Skeletal muscle satellite cell (primary cell): ENCODE data around the gene EIF2B2.
"Not testable (repeated sequence)": the region's sequence is repeated elsewhere in the genome, so short reads cannot be mapped to it uniquely, and the experiment has no call there.

ENCODE experiments used
- H3K27me3 ChIP-seq: 2 replicates; pipeline ENCODE4 v1.7.0; 2013; ENCODE audit warnings: low read length; ENCODE audit not compliant: control insufficient read depth, insufficient read depth
- H3K36me3 ChIP-seq: 2 replicates; pipeline ENCODE4 v1.7.0; 2013; ENCODE audit warnings: mild to moderate bottlenecking, control low read depth, low read length; ENCODE audit not compliant: insufficient read depth
- H3K4me1 ChIP-seq: 2 replicates; pipeline ENCODE4 v1.7.0; 2013; ENCODE audit warnings: low read length; ENCODE audit not compliant: control insufficient read depth, insufficient read depth
- H3K4me2 ChIP-seq: 2 replicates; pipeline ENCODE4 v1.7.0; 2013; ENCODE audit warnings: mild to moderate bottlenecking, low read length
- H3K4me3 ChIP-seq: 2 replicates; pipeline ENCODE4 v1.7.0; 2013; ENCODE audit warnings: low read length
- H3K9ac ChIP-seq: 2 replicates; pipeline ENCODE4 v1.7.0; 2013; ENCODE audit warnings: mild to moderate bottlenecking, low read depth, low read length, moderate library complexity
- H3K9me3 ChIP-seq: replicated peaks from 2 replicates; pipeline ENCODE4 v1.7.0; 2013; ENCODE audit warnings: mild to moderate bottlenecking, control low read depth, low read length

The EIF2B2 gene

GRCh38 chr14:74981833-74982232, 20.9 kb upstream of the EIF2B2 start:
- H3K9me3 ChIP-seq: no peaks in the 10 kb centered on the region
- no peaks in the 10 kb centered on the region for H3K36me3 ChIP-seq
- H3K4me1 ChIP-seq: peaks cover 66% of the 10 kb centered on the region
- H3K27me3 ChIP-seq: no peaks in the 10 kb centered on the region
- peak overlapping the region; percentile 71 for H3K4me2 ChIP-seq
- H3K9ac ChIP-seq: peak overlapping the region; percentile 70
- no peak overlapping the region for H3K4me3 ChIP-seq

- Histone ChIP-seq H3K4me2 (no peak overlapping the region), H3K9me3 (no peaks in the 10 kb centered on the region), H3K36me3 (no peaks in the 10 kb centered on the region), H3K9ac (peak overlapping the region; percentile 70), H3K4me1 (peaks cover 68% of the 10 kb centered on the region), H3K4me3 (no peak overlapping the region), H3K27me3 (no peaks in the 10 kb centered on the region)
Measured at GRCh38 chr14:74982661-74983060, 20.1 kb upstream of the EIF2B2 start.

- Histone ChIP-seq H3K36me3 (no peaks in the 10 kb centered on the region), H3K4me2 (no peak overlapping the region), H3K9ac (no peak overlapping the region), H3K27me3 (no peaks in the 10 kb centered on the region), H3K9me3 (no peaks in the 10 kb centered on the region), H3K4me3 (no peak overlapping the region), H3K4me1 (peaks cover 67% of the 10 kb centered on the region)
Measured at GRCh38 chr14:74983343-74983742, 19.4 kb upstream of the EIF2B2 start.

DNA sequence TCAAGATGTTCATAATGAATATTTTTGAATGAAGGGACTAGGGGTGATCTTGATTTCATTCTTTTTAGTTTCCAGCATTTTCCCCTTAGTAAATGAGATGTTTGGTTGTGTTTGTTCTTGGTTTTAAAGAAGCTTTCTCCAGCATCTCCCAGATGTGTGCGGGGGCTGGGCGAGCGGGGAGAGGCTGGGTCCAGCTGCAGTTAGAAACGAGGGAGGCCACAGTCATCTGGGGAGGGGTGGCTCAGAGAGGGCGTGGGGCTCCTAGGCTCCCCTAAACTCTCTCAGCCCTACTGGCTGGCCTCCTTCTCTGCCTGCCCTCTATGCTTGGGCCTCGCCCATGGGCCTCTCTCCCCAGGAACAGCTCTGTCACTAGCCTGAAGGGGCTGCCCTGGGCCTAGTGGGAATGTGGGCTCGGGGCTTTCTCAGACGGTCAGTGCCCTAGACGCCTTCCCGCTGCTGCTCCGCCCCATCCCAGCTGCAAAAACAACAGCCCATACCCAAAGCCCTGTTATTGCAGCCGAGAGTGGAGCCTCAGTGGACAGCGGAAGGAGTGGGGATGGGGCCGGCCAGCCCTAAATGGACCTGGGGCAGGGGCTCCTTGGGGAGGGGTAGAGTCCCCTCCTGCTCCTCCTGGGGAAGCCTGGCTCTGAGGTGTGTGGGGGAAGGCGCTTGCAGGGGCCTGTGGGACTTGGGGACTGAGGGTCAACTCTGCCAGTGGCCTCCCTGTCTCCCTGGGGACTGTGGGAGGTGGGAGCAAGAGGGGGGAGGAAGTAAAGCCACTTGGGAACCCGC, 18.3 kb upstream of the EIF2B2 start:
- Histone ChIP-seq H3K9me3 (no peaks in the 10 kb centered on the region), H3K27me3 (no peaks in the 10 kb centered on the region), H3K4me3 (no peak overlapping the region), H3K4me1 (peaks cover 64% of the 10 kb centered on the region), H3K36me3 (no peaks in the 10 kb centered on the region), H3K4me2 (no peak overlapping the region), H3K9ac (no peak overlapping the region)

DNA sequence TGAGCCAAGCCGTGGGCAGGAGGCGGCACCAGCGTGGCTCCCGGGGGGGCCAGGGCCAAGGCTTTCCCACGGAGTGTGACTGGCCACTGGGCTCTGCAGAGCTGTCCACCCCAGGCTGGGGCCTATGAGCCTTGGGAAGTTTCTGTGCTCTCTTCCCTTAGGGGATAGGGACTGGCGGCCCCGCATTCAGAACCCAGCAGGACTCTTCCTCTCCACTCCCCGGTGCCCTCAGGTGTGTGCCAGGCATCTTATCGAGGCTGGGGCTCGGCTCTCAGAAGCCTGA, 17.8 kb upstream of the EIF2B2 start:
- Histone ChIP-seq H3K4me1 (peaks cover 59% of the 10 kb centered on the region), H3K4me3 (no peak overlapping the region), H3K9ac (no peak overlapping the region)

DNA sequence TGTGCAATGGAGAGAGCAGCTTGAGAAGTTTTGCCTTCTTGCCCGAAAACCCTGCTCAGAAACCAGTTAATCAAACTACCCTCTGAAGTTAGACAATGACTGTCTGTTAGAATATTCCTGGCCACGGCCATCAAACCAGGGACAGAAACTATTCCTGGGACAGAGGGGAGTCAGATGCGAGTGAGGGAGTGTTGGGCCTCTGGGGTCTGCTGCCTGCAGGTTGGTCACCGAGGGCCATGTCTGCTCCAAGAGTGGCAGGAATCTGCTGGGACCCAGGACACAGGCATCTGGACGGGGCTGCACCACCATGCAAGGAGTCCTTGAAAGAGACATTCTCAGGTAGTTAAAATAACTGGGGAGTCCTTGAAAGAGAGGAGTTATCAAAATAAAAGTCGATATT, 16.9 kb upstream of the EIF2B2 start:
- Histone ChIP-seq H3K9ac (no peak overlapping the region), H3K36me3 (no peaks in the 10 kb centered on the region), H3K4me3 (no peak overlapping the region), H3K27me3 (no peaks in the 10 kb centered on the region), H3K4me1 (peaks cover 50% of the 10 kb centered on the region), H3K9me3 (no peaks in the 10 kb centered on the region), H3K4me2 (no peak overlapping the region)

More for the DNA sequence above, 17.8 kb upstream of the EIF2B2 start:
- Histone ChIP-seq H3K9me3 (no peaks in the 10 kb centered on the region), H3K36me3 (no peaks in the 10 kb centered on the region), H3K27me3 (no peaks in the 10 kb centered on the region), H3K4me2 (no peak overlapping the region)

GRCh38 chr14:74988131-74988530, 14.6 kb upstream of the EIF2B2 start:
- Histone ChIP-seq H3K9me3 (no peaks in the 10 kb centered on the region), H3K27me3 (no peaks in the 10 kb centered on the region), H3K4me2 (peak overlapping the region; percentile 1), H3K36me3 (no peaks in the 10 kb centered on the region), H3K4me3 (no peak overlapping the region), H3K4me1 (peaks cover 32% of the 10 kb centered on the region), H3K9ac (peak overlapping the region; percentile 22)

- H3K4me3 ChIP-seq: no peak overlapping the region
- H3K4me1 ChIP-seq: peaks cover 27% of the 10 kb centered on the region
- H3K9me3 ChIP-seq: no peaks in the 10 kb centered on the region
- peak overlapping the region; percentile 7 for H3K9ac ChIP-seq
- no peaks in the 10 kb centered on the region for H3K36me3 ChIP-seq
- no peaks in the 10 kb centered on the region for H3K27me3 ChIP-seq
- H3K4me2 ChIP-seq: no peak overlapping the region
Measured at GRCh38 chr14:74988993-74989392, 13.7 kb upstream of the EIF2B2 start.

DNA sequence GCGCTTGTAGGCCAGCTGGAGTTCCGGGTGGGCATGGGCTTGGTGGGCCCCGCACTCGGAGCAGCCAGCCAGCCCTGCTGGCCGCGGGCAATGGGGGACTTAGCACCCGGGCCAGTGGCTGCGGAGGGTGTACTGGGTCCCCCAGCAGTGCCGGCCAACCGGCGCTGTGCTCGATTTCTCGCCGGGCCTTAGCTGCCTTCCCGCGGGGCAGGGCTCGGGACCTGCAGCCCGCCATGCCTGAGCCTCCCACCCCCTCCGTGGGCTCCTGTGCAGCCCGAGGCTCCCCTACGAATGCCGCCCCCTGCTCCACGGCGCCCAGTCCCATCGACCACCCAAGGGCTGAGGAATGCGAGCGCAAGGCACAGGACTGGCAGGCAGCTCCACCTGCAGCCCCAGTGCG, 8.5 kb upstream of the EIF2B2 start:
- H3K4me1 ChIP-seq, H3K4me2 ChIP-seq, H3K9ac ChIP-seq, H3K9me3 ChIP-seq, H3K27me3 ChIP-seq, H3K36me3 ChIP-seq, H3K4me3 ChIP-seq: not testable (repeated sequence)

DNA sequence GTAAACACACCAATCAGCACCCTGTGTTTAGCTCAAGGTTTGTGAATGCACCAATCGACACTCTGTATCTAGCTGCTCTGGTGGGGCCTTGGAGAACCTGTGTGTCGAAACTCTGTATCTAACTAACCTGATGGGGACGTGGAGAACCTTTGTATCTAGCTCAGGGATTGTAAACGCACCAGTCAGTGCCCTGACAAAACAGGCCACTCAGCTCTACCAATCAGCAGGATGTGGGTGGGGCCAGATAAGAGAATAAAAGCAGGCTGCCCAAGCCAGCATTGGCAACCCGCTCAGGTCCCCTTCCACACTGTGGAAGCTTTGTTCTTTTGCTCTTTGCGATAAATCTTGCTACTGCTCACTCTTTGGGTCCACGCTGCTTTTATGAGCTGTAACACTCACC, 6.9 kb upstream of the EIF2B2 start:
- H3K36me3 ChIP-seq, H3K27me3 ChIP-seq, H3K4me2 ChIP-seq, H3K9ac ChIP-seq, H3K4me1 ChIP-seq, H3K9me3 ChIP-seq, H3K4me3 ChIP-seq: not testable (repeated sequence)

GRCh38 chr14:75001261-75001660, 1.5 kb upstream of the EIF2B2 start:
- H3K36me3 ChIP-seq: peaks cover 9% of the 10 kb centered on the region
- no peak overlapping the region for H3K4me3 ChIP-seq
- no peaks in the 10 kb centered on the region for H3K9me3 ChIP-seq

DNA sequence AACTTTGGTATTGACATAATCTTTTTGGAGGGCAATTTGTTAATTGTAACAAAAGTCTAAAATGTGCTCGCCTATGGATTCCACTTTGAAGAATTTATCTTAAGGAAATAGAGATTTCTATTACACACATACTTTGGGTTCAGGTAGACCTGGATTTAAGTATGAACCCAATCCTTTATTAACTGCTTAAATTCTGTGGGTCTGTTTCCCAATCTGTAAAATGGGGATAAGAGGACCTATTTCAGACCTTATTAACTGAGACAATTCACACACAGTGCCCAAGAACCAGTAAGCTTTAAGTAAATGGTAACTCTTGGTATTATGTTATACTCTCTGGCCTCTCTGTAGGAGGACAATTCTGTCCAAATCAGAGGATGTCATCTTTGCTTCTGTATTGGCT, 822 bp upstream of the EIF2B2 start:
- Histone ChIP-seq H3K4me2 (peak overlapping the region; percentile 89), H3K9ac (peak overlapping the region; percentile 92), H3K9me3 (no peaks in the 10 kb centered on the region), H3K4me3 (peak overlapping the region; percentile 93), H3K36me3 (peaks cover 15% of the 10 kb centered on the region), H3K4me1 (peaks cover 17% of the 10 kb centered on the region), H3K27me3 (no peaks in the 10 kb centered on the region)

More at GRCh38 chr14:75001261-75001660, 1.5 kb upstream of the EIF2B2 start:
- H3K9ac ChIP-seq: no peak overlapping the region
- no peak overlapping the region for H3K4me2 ChIP-seq
- H3K27me3 ChIP-seq: no peaks in the 10 kb centered on the region
- H3K4me1 ChIP-seq: peaks cover 17% of the 10 kb centered on the region
